Tibial nerve (tissue), 3 donors: Measurements from ENCODE around the gene NDUFA13.

Experiments
- POLR2A ChIP-seq, 2 donors: fragments of 450-650 bp; IDR thresholded peaks; one replicate each; pipeline ENCODE4 v1.6.1; 2017; ENCODE audit warnings: antibody characterized with exemption in 2 of 2, mild to moderate bottlenecking in 2 of 2, moderate library complexity in 2 of 2
- TF ChIP-seq, protein P1 (sequence below), 5 experiments: fragments of 200-600 bp in 3 of 5; fragments of 450-650 bp in 2 of 5; sonication (generic) in 3 of 5; IDR thresholded peaks; one replicate each; pipeline ENCODE4 v1.5.1; 2016 to 2019; ENCODE audit warnings: antibody characterized with exemption in 5 of 5, mild to moderate bottlenecking in 3 of 5, moderate library complexity in 2 of 5

DNA sequence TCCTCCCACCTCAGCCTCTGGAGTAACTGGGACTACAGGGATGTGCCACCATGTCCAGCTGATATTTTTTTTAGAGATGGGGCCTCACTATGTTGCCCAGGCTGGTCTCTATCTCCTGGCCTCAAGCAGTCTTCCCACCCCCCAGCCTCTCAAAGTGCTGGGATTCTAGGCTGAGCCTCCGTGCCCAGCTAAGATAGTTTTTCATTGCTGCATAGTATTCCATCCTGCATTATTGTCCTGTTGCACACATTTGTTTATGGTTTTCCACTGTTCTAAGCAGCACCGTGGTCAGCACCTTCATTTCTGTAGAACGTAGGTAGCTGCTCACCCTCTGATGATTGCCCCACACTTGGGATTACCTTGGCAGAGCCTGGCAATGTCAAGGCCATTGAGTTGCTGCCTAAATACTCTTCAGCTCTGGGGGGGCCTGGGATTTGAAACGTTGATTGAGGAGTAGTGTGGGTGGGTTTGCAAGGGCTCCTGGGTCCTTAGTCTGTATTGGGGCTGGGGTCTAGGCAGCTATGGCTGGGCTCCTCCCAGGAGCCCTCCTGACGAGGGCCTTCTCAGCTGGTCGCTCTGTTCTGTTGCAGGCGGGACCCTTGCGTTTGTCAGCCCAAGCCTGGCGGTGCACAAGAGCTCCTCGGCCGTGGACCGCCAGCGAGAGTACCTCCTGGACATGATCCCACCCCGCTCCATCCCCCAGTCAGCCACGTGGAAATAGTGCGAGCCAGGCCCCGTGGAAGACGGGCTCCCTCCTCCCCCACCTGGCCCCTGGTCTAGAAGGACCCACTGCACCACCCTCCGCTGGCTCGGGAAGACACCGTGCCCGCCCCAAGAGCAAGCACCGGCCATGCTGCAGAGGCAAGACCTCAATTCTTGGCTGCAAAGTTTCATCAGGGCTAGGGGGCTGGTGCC is 11.0 kb upstream of the NDUFA13 start:
- TF ChIP-seq, protein P1, sequence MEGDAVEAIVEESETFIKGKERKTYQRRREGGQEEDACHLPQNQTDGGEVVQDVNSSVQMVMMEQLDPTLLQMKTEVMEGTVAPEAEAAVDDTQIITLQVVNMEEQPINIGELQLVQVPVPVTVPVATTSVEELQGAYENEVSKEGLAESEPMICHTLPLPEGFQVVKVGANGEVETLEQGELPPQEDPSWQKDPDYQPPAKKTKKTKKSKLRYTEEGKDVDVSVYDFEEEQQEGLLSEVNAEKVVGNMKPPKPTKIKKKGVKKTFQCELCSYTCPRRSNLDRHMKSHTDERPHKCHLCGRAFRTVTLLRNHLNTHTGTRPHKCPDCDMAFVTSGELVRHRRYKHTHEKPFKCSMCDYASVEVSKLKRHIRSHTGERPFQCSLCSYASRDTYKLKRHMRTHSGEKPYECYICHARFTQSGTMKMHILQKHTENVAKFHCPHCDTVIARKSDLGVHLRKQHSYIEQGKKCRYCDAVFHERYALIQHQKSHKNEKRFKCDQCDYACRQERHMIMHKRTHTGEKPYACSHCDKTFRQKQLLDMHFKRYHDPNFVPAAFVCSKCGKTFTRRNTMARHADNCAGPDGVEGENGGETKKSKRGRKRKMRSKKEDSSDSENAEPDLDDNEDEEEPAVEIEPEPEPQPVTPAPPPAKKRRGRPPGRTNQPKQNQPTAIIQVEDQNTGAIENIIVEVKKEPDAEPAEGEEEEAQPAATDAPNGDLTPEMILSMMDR (IDR thresholded peaks at IDR 0.05), result no peak
- no peak for TF ChIP-seq POLR2A (IDR thresholded peaks at IDR 0.05)
